ENCODE data around the gene TBC1D22A. TPM values are rescaled to one million over a fixed set of nuclear protein-coding genes. Genes with fewer than 3 reads are reported as not detected.

The TBC1D22A gene
- total RNA-seq, 3 donors from 2014 or later, result 19.0 to 23.6 (median 23.6) TPM

DNA sequence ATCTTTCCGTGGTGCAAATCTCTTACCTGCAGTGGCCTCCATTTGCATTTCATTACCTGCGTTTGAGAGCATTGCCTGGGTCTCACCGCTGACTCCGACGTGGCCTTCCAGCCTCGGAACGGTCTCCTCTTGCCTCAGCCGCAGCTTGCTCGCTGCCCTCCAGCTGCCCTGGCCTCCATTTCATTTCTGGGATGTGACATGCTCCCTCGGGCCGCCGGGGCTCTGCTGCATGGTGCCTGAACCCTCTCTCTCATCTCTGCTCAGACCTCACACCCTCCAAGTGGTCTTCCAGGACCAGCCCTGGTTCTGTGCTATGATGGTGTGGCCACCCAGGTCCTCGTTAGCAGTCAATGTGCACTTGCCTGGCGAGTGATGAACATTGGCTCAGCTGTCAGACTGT is 229.2 kb downstream of the TBC1D22A start:
- TF ChIP-seq POLR2AphosphoS5 (IDR thresholded peaks at IDR 0.05) (no peak), POLR2A (IDR thresholded peaks at IDR 0.05) (no peak)
- TF ChIP-seq, protein P1, sequence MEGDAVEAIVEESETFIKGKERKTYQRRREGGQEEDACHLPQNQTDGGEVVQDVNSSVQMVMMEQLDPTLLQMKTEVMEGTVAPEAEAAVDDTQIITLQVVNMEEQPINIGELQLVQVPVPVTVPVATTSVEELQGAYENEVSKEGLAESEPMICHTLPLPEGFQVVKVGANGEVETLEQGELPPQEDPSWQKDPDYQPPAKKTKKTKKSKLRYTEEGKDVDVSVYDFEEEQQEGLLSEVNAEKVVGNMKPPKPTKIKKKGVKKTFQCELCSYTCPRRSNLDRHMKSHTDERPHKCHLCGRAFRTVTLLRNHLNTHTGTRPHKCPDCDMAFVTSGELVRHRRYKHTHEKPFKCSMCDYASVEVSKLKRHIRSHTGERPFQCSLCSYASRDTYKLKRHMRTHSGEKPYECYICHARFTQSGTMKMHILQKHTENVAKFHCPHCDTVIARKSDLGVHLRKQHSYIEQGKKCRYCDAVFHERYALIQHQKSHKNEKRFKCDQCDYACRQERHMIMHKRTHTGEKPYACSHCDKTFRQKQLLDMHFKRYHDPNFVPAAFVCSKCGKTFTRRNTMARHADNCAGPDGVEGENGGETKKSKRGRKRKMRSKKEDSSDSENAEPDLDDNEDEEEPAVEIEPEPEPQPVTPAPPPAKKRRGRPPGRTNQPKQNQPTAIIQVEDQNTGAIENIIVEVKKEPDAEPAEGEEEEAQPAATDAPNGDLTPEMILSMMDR (IDR thresholded peaks at IDR 0.05), result no peak
- no peak overlapping the region for H3K27ac ChIP-seq
- no peaks in the 10 kb centered on the region for H3K27me3 ChIP-seq
- no peaks in the 10 kb centered on the region for H3K9me3 ChIP-seq
- no peak for DNase-seq (ENCODE audit: low spot score in 2 of 2)
- H3K36me3 ChIP-seq, result no peaks in the 10 kb centered on the region
- intact Hi-C loops (cut with DNase I; ENCODE audit: low total_unique reads), result loop anchor here (1.0 to 10.0 kb wide), 2 partner anchors 25 to 497 kb away; no protein-coding TSS in a partner anchor
- no peak overlapping the region for H3K4me3 ChIP-seq
- no peaks in the 10 kb centered on the region for H3K4me1 ChIP-seq

DNA sequence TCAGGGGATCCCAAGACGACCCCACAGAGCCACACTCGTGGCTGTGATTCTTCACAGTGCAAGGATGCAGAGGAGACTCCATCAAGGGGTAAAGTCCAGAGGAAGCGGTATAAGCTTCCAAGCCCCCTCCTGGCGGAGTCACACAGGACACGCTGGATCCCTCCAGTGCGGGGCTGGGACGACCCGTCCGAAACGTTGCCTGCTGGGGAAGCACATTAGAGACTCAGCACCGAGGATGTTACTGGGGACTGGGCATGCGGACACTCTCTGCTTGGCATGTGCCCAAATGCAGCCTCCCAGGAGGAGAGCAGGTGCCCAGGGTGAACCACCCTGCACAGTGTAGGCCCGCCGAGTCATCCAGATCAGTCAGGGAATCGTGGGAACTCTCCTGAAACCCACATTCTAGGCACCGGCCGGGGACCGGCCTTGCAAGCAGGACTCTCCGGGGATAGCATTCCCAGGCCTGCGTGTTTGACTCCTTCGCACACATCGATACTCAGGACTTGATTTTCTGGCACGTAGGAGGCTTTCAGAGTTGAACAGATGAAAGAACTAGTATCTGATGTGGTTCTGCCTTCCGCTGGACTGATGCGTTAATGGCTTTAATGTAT is 229.8 kb downstream of the TBC1D22A start:
- no peak overlapping the region for H3K27ac ChIP-seq
- intact Hi-C loops (cut with DNase I; ENCODE audit: low total_unique reads), result loop anchor here (10.0 kb wide), 1 partner anchor 497 kb away; no protein-coding TSS in a partner anchor
- DNase-seq (ENCODE audit: low spot score in 2 of 2), result no peak

GRCh38 chr22:46993633-46994032 is 231.2 kb downstream of the TBC1D22A start:
- no peaks in the 10 kb centered on the region for H3K9me3 ChIP-seq
- DNase-seq (ENCODE audit: low spot score in 2 of 2), result no peak
- peak overlapping the region in 1 of 2 donors; percentile 30 for H3K27ac ChIP-seq
- no peaks in the 10 kb centered on the region for H3K36me3 ChIP-seq
- TF ChIP-seq POLR2A (IDR thresholded peaks at IDR 0.05) (no peak), POLR2AphosphoS5 (IDR thresholded peaks at IDR 0.05) (no peak)
- TF ChIP-seq, protein P1 (IDR thresholded peaks at IDR 0.05), result no peak
- H3K27me3 ChIP-seq, result no peaks in the 10 kb centered on the region
- H3K4me3 ChIP-seq, result no peak overlapping the region
- intact Hi-C loops (cut with DNase I; ENCODE audit: low total_unique reads), result loop anchor here (10.0 kb wide), 1 partner anchor 499 kb away; no protein-coding TSS in a partner anchor
- no peaks in the 10 kb centered on the region for H3K4me1 ChIP-seq

More for the DNA sequence above, 229.8 kb downstream of the TBC1D22A start:
- H3K4me3 ChIP-seq, result no peak overlapping the region
- H3K36me3 ChIP-seq, result no peaks in the 10 kb centered on the region
- no peaks in the 10 kb centered on the region for H3K9me3 ChIP-seq
- H3K4me1 ChIP-seq, result no peaks in the 10 kb centered on the region
- no peak for TF ChIP-seq POLR2AphosphoS5 (IDR thresholded peaks at IDR 0.05)
- TF ChIP-seq, protein P1 (IDR thresholded peaks at IDR 0.05), result no peak
- no peak for TF ChIP-seq POLR2A (IDR thresholded peaks at IDR 0.05)
- no peaks in the 10 kb centered on the region for H3K27me3 ChIP-seq

DNA sequence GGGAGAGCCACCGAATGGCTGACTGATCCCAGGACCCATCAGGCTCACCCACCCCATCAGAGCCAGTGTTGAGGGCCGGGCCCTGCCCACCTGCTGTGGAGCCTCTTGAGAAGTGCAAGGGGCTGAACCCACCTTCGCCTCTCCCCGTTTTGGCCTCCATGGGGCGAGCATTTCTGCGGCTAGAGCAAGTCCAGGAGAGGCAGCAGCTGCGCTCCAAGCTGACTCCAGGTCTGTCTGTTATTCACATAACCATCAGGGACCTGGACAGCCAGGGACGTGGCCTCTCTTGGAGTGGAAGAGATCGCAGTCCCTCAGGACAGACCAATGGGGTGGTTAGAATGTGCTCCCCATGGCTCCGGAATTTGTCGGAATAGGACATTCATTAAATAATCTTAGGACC is 231.8 kb downstream of the TBC1D22A start:
- H3K27me3 ChIP-seq, result no peaks in the 10 kb centered on the region
- TF ChIP-seq POLR2A (IDR thresholded peaks at IDR 0.05), result no peak
- no peak overlapping the region for H3K4me3 ChIP-seq
- no peak overlapping the region for H3K27ac ChIP-seq
- H3K4me1 ChIP-seq, result no peaks in the 10 kb centered on the region
- no peaks in the 10 kb centered on the region for H3K36me3 ChIP-seq
- no peaks in the 10 kb centered on the region for H3K9me3 ChIP-seq
- intact Hi-C loops (cut with DNase I; ENCODE audit: low total_unique reads), result loop anchor here (10.0 kb wide), 1 partner anchor 499 kb away; no protein-coding TSS in a partner anchor
- DNase-seq (ENCODE audit: low spot score in 2 of 2), result no peak

- no peak overlapping the region for H3K27ac ChIP-seq
- H3K4me3 ChIP-seq, result no peak overlapping the region
- intact Hi-C loops (cut with DNase I; ENCODE audit: low total_unique reads), result loop anchor here (10.0 kb wide), 1 partner anchor 500 kb away; no protein-coding TSS in a partner anchor
Measured at GRCh38 chr22:46994983-46995382, 232.5 kb downstream of the TBC1D22A start.

More at GRCh38 chr22:46994983-46995382, 232.5 kb downstream of the TBC1D22A start:
- TF ChIP-seq, protein P1 (IDR thresholded peaks at IDR 0.05), result no peak
- TF ChIP-seq POLR2AphosphoS5 (IDR thresholded peaks at IDR 0.05) (no peak), POLR2A (IDR thresholded peaks at IDR 0.05) (no peak)
- Histone ChIP-seq H3K36me3 (no peaks in the 10 kb centered on the region), H3K27me3 (no peaks in the 10 kb centered on the region), H3K9me3 (no peaks in the 10 kb centered on the region), H3K4me1 (no peaks in the 10 kb centered on the region)
- no peak for DNase-seq (ENCODE audit: low spot score in 2 of 2)
